ENCODE results near the gene MYLK3.

Gene MYLK3

GRCh38 chr16:46729326-46729995, 18.7 kb downstream of the MYLK3 start:
- Histone ChIP-seq H3K36me3 (ENCODE audit: control insufficient read depth, insufficient read depth, low read length) (no peaks in the 10 kb centered on the region), H3K4me3 (replicated peaks; ENCODE audit: low read depth, low read length) (no peak overlapping the region), H3K27me3 (replicated peaks; ENCODE audit: control insufficient read depth, insufficient read depth, low read length) (no peaks in the 10 kb centered on the region)
- TF ChIP-seq CTCF (IDR thresholded peaks at IDR 0.05; ENCODE audit: insufficient read depth, low read length, poor library complexity, severe bottlenecking): no peak
- no peak for DNase-seq (ENCODE audit: extremely low read depth, insufficient read length)

- no peak overlapping the region for H3K4me3 ChIP-seq (replicated peaks; ENCODE audit: low read depth, low read length)
- no peak for DNase-seq (ENCODE audit: extremely low read depth, insufficient read length)
- TF ChIP-seq CTCF (IDR thresholded peaks at IDR 0.05; ENCODE audit: insufficient read depth, low read length, poor library complexity, severe bottlenecking): no peak
- H3K27me3 ChIP-seq (replicated peaks; ENCODE audit: control insufficient read depth, insufficient read depth, low read length): no peaks in the 10 kb centered on the region
- no peaks in the 10 kb centered on the region for H3K36me3 ChIP-seq (ENCODE audit: control insufficient read depth, insufficient read depth, low read length)
Measured at GRCh38 chr16:46728806-46729205, 19.3 kb downstream of the MYLK3 start.

GRCh38 chr16:46727630-46728029, 20.5 kb downstream of the MYLK3 start:
- no peak for DNase-seq (ENCODE audit: extremely low read depth, insufficient read length)
- Histone ChIP-seq H3K27me3 (replicated peaks; ENCODE audit: control insufficient read depth, insufficient read depth, low read length) (no peaks in the 10 kb centered on the region), H3K4me3 (replicated peaks; ENCODE audit: low read depth, low read length) (no peak overlapping the region), H3K36me3 (ENCODE audit: control insufficient read depth, insufficient read depth, low read length) (no peaks in the 10 kb centered on the region)
- no peak for TF ChIP-seq CTCF (IDR thresholded peaks at IDR 0.05; ENCODE audit: insufficient read depth, low read length, poor library complexity, severe bottlenecking)

GRCh38 chr16:46727184-46727583, 21.0 kb downstream of the MYLK3 start:
- DNase-seq (ENCODE audit: extremely low read depth, insufficient read length): no peak
- no peak for TF ChIP-seq CTCF (IDR thresholded peaks at IDR 0.05; ENCODE audit: insufficient read depth, low read length, poor library complexity, severe bottlenecking)
- Histone ChIP-seq H3K4me3 (replicated peaks; ENCODE audit: low read depth, low read length) (no peak overlapping the region), H3K36me3 (ENCODE audit: control insufficient read depth, insufficient read depth, low read length) (no peaks in the 10 kb centered on the region), H3K27me3 (replicated peaks; ENCODE audit: control insufficient read depth, insufficient read depth, low read length) (no peaks in the 10 kb centered on the region)

GRCh38 chr16:46721885-46722284, 26.3 kb downstream of the MYLK3 start:
- no peak overlapping the region for H3K4me3 ChIP-seq (replicated peaks; ENCODE audit: low read depth, low read length)
- no peaks in the 10 kb centered on the region for H3K36me3 ChIP-seq (ENCODE audit: control insufficient read depth, insufficient read depth, low read length)
- no peak for TF ChIP-seq CTCF (IDR thresholded peaks at IDR 0.05; ENCODE audit: insufficient read depth, low read length, poor library complexity, severe bottlenecking)
- H3K27me3 ChIP-seq (replicated peaks; ENCODE audit: control insufficient read depth, insufficient read depth, low read length): no peaks in the 10 kb centered on the region
- DNase-seq (ENCODE audit: extremely low read depth, insufficient read length): no peak

- no peak for TF ChIP-seq CTCF (IDR thresholded peaks at IDR 0.05; ENCODE audit: insufficient read depth, low read length, poor library complexity, severe bottlenecking)
- no peak for DNase-seq (ENCODE audit: extremely low read depth, insufficient read length)
Measured at GRCh38 chr16:46720619-46721018, 27.5 kb downstream of the MYLK3 start.

More at GRCh38 chr16:46720619-46721018, 27.5 kb downstream of the MYLK3 start:
- H3K36me3 ChIP-seq (ENCODE audit: control insufficient read depth, insufficient read depth, low read length): no peaks in the 10 kb centered on the region
- no peak overlapping the region for H3K4me3 ChIP-seq (replicated peaks; ENCODE audit: low read depth, low read length)
- no peaks in the 10 kb centered on the region for H3K27me3 ChIP-seq (replicated peaks; ENCODE audit: control insufficient read depth, insufficient read depth, low read length)

Data from GM06990 (cell line).